ENCODE measurements around the gene PAXX.

GRCh38 chr9:136970361-136970760 is 21.9 kb upstream of the PAXX start:
- TF ChIP-seq CTCF (IDR thresholded peaks at IDR 0.05) (no peak), TCF7L2 (IDR thresholded peaks at IDR 0.05; ENCODE audit: low read depth, low read length) (no peak)

Measured in Panc1 (cell line).